Ureter (tissue), 1 donor: ENCODE results near the gene PDE3B. TPM values are rescaled to one million over a fixed set of nuclear protein-coding genes. Genes with fewer than 3 reads are reported as not detected.
"Not testable (repeated sequence)": the region's sequence is repeated elsewhere in the genome, so short reads cannot be mapped to it uniquely, and the experiment has no call there.

Experiments
- DNase-seq: peaks from one replicate; pipeline ENCODE4 v3.0.0-alpha.2; 2020; ENCODE audit warnings: low spot score
- total RNA-seq: library from RNA; stranded (reverse); gene quantifications from one replicate; pipeline ENCODE4 v1.2.4, GENCODE V29; 2023
- donor health status: DM: yes; HTN: yes; CAD: no.

Gene PDE3B
- total RNA-seq, 1 donor from 2014 or later = 35.9 TPM

DNA sequence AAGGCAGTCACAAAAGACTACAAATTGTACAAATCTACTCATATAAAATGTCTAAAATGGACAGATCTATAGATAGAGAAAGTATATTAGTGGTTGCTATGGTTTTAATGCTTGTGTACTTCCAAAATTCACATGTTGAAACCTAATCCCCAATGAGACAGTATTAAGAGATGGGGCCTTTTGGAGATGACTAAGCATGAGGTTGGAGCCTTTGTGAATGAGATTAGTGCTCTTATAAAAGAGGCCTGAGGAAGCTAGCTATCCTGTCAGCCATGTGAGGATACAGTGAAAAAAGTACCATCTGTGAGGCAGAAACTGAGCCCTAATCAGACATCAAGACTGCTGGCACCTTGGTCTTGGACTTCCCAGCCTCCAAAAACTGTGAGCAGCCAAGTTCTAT, 165.9 kb downstream of the PDE3B start:
- no peak for DNase-seq

GRCh38 chr11:14812757-14813156, 169.2 kb downstream of the PDE3B start:
- no peak for DNase-seq

DNA sequence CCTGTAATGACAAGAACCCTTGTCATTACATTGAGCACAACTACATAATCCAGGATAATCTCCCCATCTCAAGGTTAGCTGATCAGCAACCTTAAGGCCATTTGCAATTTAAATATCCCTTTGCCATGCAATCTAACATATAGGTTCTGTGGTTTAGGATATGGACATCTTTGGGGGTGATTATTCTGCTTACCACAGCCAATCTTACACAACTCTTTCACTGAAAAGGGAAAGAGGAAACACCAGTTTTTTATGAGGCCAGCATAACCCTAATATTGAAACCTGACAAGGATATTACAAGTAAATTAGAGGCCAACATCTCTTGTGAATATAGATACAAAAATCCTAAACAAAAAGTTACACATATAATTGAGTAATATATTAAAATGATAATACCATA, 169.9 kb downstream of the PDE3B start:
- no peak for DNase-seq

- no peak for DNase-seq
Observed at GRCh38 chr11:14818779-14819178, 175.2 kb downstream of the PDE3B start.

DNA sequence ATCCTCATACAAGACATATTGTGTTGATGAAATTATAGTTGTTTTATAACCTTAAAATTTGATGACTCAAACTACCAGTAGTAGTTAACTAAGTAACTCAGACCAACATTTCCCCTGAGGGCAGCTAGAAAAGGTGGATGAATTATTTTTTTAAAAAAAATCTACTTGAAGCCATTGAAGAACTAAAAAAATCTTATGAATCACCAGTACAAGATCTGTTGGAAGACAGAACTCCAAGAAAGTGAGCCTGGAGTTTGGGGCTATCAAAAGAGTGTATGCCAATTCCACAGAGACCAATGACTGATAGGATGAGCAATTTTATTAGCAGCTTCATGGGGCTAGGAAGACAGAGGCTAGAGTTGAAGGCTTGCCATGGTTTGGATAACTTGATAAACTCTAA, 176.0 kb downstream of the PDE3B start:
- DNase-seq = no peak

GRCh38 chr11:14821031-14821430, 177.4 kb downstream of the PDE3B start:
- no peak for DNase-seq

- DNase-seq = no peak
Observed at GRCh38 chr11:14826600-14826999, 183.0 kb downstream of the PDE3B start.

DNA sequence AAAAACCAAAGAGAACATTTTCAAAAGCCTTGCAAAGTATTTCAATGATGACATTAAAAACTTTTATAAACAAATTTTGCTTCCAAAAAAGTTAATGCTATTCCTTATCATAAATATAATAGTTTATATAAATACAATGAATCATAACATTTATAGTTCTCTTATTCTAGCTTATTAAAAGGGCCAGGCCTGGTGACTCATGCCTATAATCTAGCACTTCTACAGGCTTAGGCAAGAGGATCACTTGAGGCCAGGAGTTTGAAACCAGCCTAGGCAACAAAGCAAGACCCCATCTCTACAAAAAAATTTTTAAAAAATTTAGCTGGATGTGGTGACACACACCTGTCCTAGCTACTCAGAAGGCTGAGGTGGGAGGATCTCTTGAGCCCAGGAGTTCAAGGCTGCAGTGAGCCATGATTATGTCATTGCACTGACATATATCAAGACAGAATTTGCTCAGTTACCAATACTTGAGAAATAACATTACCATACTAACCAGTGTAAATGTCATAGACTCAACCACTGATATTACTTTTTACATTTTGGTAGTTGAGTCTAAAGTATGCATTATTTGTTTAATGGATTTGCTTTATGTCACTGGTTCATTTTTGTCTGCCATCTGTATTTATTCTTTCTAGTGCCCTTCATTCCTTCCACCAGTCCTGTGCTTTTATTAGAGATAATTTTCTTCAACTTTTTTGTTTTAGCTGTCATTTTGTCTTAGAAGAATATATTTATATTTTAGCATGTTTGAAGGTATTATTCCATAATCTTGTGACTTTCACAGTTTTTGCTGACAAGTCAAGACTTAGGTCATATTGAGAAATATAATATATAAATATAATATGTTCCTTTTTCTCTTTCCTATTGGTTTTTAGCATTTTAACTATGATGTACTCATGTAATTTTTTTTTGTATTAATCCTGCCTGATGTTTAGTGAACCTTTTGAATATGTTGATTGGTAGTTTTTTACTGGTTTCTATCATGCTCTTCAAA, 192.2 kb downstream of the PDE3B start:
- no peak for DNase-seq

- no peak for DNase-seq
Observed at GRCh38 chr11:14842002-14842401, 198.4 kb downstream of the PDE3B start.

GRCh38 chr11:14852571-14853177, 209.1 kb downstream of the PDE3B start:
- DNase-seq = no peak

- DNase-seq = no peak
Observed at GRCh38 chr11:14854057-14854456, 210.5 kb downstream of the PDE3B start.

DNA sequence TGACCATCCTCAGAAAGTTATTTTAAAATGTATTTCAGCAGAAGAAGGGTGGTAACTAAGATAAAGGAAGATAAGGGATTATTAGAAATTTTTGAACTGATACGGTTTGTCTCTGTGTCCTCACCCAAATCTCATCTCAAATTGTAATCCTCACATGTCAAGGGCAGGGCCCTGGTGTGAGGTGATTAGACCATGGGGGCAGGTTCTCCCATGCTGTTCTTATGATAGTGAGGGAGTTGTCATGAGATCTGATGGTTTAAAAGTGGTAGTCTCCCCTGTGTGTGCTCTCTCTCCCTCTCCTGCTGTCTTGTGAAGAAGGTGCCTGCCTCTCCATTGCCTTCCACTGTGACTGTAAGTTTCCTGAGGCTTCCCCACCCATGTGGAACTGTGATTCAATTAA, 212.3 kb downstream of the PDE3B start:
- no peak for DNase-seq

DNA sequence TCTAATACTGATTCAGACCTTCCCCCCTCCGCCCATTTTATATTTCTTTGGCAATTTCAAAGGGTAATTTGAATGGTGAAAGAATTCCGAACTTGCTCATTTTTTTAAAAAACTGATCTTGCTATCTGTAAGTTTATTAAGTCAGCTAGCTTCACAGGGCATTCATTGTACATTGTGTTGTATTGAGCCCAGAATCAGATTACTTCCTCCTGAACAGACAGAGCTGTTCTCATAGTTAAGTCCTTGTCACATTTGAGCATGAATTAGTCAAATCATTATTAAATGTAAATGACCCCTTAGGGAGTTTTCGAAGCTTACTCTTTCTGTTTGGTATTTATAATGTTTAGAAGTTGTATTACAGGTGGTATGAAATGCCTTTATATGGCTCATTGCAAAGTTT, 214.0 kb downstream of the PDE3B start:
- DNase-seq = no peak

- DNase-seq = no peak
Observed at GRCh38 chr11:14858404-14858803, 214.8 kb downstream of the PDE3B start.

- no peak for DNase-seq
Observed at GRCh38 chr11:14860511-14860910, 216.9 kb downstream of the PDE3B start.

GRCh38 chr11:14861680-14862079, 218.1 kb downstream of the PDE3B start:
- no peak for DNase-seq

GRCh38 chr11:14863775-14864174, 220.2 kb downstream of the PDE3B start:
- DNase-seq = not testable (repeated sequence)

- no peak for DNase-seq
Observed at GRCh38 chr11:14872032-14872431, 228.4 kb downstream of the PDE3B start.

- no peak for DNase-seq
Observed at GRCh38 chr11:14873632-14874031, 230.0 kb downstream of the PDE3B start.

- DNase-seq = no peak
Observed at GRCh38 chr11:14875163-14875562, 231.6 kb downstream of the PDE3B start.

DNA sequence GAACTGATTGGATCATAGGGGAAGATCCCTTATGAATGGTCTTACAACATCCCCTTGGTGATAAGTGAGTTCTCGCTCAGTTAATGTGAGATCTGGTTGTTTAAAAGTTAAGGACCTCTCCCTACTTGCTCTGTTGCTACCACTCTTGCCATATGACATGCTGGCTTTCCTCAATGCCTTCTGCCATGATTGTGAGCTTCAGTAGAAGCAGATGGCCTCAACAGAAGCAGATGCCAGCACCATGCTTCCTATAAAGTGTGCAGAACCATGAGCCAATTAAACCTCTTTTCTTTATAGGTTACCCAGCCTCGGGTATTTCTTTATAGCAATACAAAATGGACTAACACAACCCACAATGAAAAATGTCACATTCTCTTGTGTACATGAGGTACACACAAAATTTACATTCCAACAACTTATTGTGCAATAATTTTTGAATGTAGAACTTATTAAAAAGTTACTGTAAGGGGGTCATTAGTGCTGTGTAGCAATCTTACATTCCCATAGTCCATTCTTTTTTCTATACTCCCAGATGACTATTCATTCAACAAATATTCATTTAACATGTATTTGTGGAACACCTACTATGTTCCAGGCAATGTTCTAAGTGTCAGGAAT, 238.1 kb downstream of the PDE3B start:
- DNase-seq = no peak

DNA sequence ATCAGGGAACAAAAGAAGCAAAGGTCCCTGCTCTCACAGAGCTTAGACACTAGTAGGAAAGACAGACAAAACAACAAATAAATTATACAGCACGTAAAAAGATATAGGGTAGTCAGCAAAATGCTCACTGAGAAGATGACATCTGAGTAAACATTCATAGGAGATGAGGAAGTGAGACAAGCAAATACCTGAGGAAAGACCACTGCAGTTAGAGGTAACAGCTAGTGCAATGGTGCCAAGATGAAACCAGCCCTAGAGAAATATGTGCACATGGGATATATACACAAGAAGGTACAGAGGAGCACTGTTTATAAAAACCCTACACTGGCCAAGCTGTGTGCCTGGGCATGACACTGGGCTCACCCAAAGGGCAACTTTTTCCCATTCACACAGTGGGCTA, 238.6 kb downstream of the PDE3B start:
- DNase-seq = no peak

- not testable (repeated sequence) for DNase-seq
Observed at GRCh38 chr11:14883683-14884082, 240.1 kb downstream of the PDE3B start.
